WI38 (cell line): Measurements from ENCODE around the gene PPARD.

Experiments used
- H3K4me3 ChIP-seq: 2 replicates; pipeline ENCODE4 v1.5.1; 2011; ENCODE audit warnings: low read depth, mild to moderate bottlenecking, control low read depth, low read length
- TF ChIP-seq, protein P1 (sequence below): IDR thresholded peaks from 2 replicates; pipeline ENCODE4 v1.5.1; 2012; ENCODE audit warnings: low read depth, mild to moderate bottlenecking, control low read depth, low read length

PPARD gene

DNA sequence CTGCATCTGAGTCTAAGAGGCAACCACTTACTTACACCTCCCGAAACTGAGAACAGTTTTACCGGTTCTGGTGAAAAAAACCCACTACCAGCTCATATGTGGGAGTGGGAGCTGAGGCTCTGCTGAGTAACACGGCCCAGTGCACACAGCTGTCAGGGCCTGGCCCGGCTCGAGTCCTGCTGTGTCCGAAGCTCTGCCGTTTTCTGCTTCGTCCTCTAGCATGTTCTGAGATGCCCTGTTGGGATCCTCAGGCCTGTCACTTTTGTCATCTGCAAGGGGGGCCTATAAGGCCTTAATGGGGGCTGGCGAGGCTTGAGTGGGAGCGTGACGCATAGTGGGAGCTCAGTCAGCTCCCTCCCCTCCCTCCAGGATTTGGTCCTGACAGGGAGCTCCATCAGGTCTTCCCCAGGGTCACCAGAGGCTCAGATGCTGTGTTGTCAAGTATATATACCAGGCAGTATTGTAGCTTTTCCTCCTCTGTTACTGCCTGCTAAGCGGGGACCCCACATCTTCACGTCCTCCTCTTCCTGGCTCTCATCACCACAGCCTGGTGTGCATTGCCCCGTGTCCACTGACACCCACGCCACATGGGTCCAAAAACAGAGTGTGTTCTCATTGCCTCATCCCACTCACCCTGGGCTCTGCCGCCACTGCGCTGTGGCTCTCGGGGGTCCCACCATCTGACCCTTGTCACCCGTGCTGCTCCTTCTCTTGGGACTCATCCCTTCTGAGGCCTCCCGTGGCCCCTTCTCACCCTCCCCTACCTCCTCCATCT, 64.5 kb downstream of the PPARD start:
- TF ChIP-seq, protein P1, sequence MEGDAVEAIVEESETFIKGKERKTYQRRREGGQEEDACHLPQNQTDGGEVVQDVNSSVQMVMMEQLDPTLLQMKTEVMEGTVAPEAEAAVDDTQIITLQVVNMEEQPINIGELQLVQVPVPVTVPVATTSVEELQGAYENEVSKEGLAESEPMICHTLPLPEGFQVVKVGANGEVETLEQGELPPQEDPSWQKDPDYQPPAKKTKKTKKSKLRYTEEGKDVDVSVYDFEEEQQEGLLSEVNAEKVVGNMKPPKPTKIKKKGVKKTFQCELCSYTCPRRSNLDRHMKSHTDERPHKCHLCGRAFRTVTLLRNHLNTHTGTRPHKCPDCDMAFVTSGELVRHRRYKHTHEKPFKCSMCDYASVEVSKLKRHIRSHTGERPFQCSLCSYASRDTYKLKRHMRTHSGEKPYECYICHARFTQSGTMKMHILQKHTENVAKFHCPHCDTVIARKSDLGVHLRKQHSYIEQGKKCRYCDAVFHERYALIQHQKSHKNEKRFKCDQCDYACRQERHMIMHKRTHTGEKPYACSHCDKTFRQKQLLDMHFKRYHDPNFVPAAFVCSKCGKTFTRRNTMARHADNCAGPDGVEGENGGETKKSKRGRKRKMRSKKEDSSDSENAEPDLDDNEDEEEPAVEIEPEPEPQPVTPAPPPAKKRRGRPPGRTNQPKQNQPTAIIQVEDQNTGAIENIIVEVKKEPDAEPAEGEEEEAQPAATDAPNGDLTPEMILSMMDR, result no peak
- H3K4me3 ChIP-seq, result no peak overlapping the region

DNA sequence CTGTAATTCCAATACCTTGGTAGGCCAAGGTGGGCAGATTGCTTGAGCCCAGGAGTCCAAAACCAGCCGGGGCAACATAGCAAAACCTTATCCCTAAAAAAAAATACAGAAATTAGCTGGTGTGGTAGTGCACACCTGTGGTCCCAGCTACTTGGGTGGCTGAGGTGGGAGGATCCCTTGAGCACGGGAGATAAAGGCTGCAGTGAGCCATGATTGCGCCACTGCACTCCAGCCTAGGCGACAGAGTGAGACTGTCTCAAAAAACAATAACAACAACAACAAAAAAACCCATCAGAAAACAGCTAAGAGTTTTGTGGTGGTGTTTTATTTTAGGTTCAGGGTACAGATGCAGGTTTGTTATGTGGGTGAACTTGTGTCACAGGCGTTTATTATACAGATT, 66.9 kb downstream of the PPARD start:
- TF ChIP-seq, protein P1, result no peak
- no peak overlapping the region for H3K4me3 ChIP-seq

DNA sequence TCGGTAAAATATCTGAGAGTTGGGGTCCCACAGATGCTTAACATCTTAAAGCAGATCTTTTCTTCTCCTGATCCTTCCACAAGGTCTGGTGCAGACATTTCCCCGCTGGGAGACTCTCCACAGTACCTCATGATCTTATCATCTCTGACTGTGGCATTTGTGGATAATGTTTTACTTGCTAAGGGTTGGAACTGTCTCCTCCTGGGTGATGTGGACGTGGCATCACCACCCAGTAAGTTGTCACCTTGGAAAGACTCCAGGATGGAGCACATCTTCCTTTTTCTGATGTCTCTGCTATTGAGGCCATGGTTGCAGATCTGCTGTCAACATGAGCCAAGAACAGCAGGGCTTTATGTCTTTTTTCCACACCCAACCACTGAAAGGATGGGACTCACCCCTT, 67.8 kb downstream of the PPARD start:
- H3K4me3 ChIP-seq, result no peak overlapping the region
- TF ChIP-seq, protein P1, result no peak

DNA sequence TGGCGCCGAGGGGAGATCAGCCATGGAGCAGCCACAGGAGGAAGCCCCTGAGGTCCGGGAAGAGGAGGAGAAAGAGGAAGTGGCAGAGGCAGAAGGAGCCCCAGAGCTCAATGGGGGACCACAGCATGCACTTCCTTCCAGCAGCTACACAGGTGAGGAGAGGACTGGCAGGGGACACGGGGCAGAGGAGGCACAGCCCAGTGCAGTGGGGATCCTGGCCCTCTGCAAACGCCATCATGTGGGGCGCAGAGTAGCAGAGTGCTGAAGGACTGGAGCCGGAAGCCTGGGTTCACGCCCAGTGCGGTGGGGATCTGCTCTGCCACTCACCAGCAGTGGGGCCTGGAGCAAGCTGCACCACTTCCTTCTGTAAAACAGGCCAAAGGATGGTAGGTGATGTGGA, 68.7 kb downstream of the PPARD start:
- H3K4me3 ChIP-seq, result no peak overlapping the region
- TF ChIP-seq, protein P1, result no peak

DNA sequence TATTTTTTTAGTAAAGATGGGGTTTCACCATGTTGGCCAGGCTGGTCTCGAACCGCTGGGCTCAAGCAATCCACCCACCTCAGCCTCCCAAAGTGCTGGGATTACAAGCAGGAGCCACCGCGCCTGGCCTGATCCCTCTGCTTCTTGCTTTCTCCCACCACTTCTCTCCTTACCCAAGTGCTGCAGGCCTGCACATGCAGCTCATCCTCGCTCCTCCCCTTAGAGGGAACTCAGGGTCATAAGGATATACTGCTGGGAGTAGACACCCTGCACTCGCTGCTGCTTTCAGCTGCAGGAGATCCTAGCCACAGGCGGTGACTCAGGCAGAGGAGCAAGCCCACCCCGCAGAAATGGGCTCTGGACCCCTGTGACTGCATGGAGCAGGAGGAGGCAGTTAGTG, 69.7 kb downstream of the PPARD start:
- H3K4me3 ChIP-seq, result no peak overlapping the region
- TF ChIP-seq, protein P1, result no peak

DNA sequence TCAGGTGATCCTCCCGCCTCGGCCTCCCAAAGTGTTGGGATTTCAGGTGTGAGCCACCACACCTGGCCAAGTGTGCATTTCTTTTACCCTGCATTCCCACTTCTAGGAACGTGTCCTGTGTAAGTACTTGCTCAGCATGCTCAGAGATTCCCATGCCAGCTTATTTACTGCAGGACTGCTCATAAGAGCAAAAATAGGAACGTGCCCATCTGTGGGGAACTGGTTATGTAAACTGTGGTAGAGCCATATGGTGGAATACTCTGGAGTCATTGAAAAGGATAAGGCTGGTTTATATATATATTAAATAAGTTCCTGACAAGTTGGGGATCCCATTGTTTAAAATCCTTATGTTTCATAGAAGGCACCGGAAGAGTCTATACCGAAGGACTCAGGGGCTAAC, 71.6 kb downstream of the PPARD start:
- no peak overlapping the region for H3K4me3 ChIP-seq
- TF ChIP-seq, protein P1, result no peak

DNA sequence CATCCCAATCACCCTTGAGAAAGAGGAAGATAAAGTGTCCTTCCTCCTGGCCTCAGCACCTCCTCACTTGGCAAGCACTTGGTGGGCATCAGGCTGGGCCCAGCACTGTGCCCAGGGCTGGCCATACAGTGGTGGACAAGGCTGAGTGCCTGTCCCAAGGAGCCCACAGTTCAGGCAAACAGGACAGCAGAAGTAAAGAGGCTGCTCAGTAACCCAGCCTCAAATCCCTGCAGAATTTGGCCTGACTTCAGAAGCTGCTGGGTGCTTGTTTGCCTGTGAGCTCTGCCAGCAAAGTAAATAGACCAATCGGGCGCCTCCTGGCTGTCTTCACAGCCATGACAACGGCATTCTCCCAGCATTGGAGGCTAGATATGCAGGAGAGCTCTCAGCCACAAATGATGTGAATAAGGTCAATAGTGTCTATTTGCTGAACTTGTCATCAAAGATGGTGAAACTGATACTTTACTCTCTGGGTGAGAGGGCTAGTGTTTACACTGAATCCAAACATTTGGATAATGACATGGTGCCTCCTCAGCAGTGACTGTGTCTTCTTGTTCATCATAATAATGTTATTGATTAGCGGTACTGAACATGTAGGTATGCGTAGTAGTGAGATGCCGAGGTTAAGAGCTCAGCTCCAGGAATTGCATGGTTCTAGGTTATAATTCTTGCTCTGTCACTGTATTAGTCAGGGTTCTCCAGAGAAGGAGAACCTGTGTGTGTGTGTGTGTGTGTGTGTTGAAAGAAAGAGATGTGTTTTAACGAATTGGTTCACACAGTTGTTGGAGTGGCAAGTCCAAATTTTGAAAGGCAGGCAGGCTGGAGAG, 72.9 kb downstream of the PPARD start:
- TF ChIP-seq, protein P1, result peak; percentile 68
- H3K4me3 ChIP-seq, result no peak overlapping the region
